ENCODE data around the gene DLL4.

Gene DLL4

GRCh38 chr15:40906991-40907802 is 21.9 kb upstream of the DLL4 start:
- peak; percentile 27 for DNase-seq

- no peak for DNase-seq
These were observed 21.0 kb upstream of the DLL4 start for GRCh38 chr15:40908095-40908494.

GRCh38 chr15:40909662-40910630 is 19.2 kb upstream of the DLL4 start:
- DNase-seq, result no peak

- DNase-seq, result no peak
These were observed 18.0 kb upstream of the DLL4 start for GRCh38 chr15:40911141-40911540.

- DNase-seq, result no peak
These were observed 17.4 kb upstream of the DLL4 start for GRCh38 chr15:40911693-40912092.

GRCh38 chr15:40912478-40912877 is 16.7 kb upstream of the DLL4 start:
- DNase-seq, result no peak

- no peak for DNase-seq
These were observed 15.1 kb upstream of the DLL4 start for GRCh38 chr15:40914013-40914412.

GRCh38 chr15:40914486-40914885 is 14.7 kb upstream of the DLL4 start:
- DNase-seq, result no peak

GRCh38 chr15:40915116-40915661 is 14.0 kb upstream of the DLL4 start:
- no peak for DNase-seq

- DNase-seq, result no peak
These were observed 13.5 kb upstream of the DLL4 start for GRCh38 chr15:40915679-40916078.

GRCh38 chr15:40917585-40917984 is 11.6 kb upstream of the DLL4 start:
- DNase-seq, result no peak

GRCh38 chr15:40918146-40918798 is 10.9 kb upstream of the DLL4 start:
- DNase-seq, result no peak

- no peak for DNase-seq
These were observed 10.2 kb upstream of the DLL4 start for GRCh38 chr15:40918799-40919392.

- DNase-seq, result no peak
These were observed 7.1 kb upstream of the DLL4 start for GRCh38 chr15:40921949-40922607.

GRCh38 chr15:40922608-40923005 is 6.5 kb upstream of the DLL4 start:
- no peak for DNase-seq

- no peak for DNase-seq
These were observed 5.6 kb upstream of the DLL4 start for GRCh38 chr15:40923551-40923950.

GRCh38 chr15:40925495-40925862 is 3.7 kb upstream of the DLL4 start:
- DNase-seq, result no peak

- DNase-seq, result no peak
These were observed 3.1 kb upstream of the DLL4 start for GRCh38 chr15:40925863-40926658.

GRCh38 chr15:40926659-40927494 is 2.3 kb upstream of the DLL4 start:
- DNase-seq, result no peak

GRCh38 chr15:40927495-40927872 is 1.7 kb upstream of the DLL4 start:
- DNase-seq, result no peak

Measured in GF-D8 (cell line).